Mesendoderm (in vitro differentiated cells): ENCODE data around the gene BOLA2.
"Not testable (repeated sequence)": the region's sequence is repeated elsewhere in the genome, so short reads cannot be mapped to it uniquely, and the experiment has no call there.

ENCODE experiments used
- DNase-seq: peaks from one replicate; pipeline ENCODE4 v3.0.0; 2013
- H2AK5ac ChIP-seq: 2 replicates; pipeline ENCODE4 v1.6.1; 2013; ENCODE audit warnings: low read length, inconsistent platforms
- H2BK120ac ChIP-seq: 2 replicates; pipeline ENCODE4 v1.6.1; 2013; ENCODE audit warnings: low read depth, mild to moderate bottlenecking, low read length, moderate library complexity, mixed read lengths
- H2BK15ac ChIP-seq: replicated peaks from 2 replicates; pipeline ENCODE4 v1.6.1; 2013; ENCODE audit warnings: low read depth, mild to moderate bottlenecking, moderate library complexity
- H2BK5ac ChIP-seq: 2 replicates; pipeline ENCODE4 v1.6.1; 2013; ENCODE audit warnings: low read length, inconsistent platforms
- H3K18ac ChIP-seq: 2 replicates; pipeline ENCODE4 v1.6.1; 2013; ENCODE audit warnings: mild to moderate bottlenecking, low read length, mixed read lengths
- H3K23ac ChIP-seq: one replicate; pipeline ENCODE4 v1.6.1; 2013; ENCODE audit warnings: low read length
- H3K27ac ChIP-seq: 2 replicates; pipeline ENCODE4 v1.5.1; 2013; ENCODE audit warnings: low read depth, mild to moderate bottlenecking, inconsistent platforms, low read length, moderate library complexity
- H3K27me3 ChIP-seq: 2 replicates; pipeline ENCODE4 v1.6.1; 2013; ENCODE audit warnings: low read length, control low read depth, mild to moderate bottlenecking, inconsistent platforms; ENCODE audit not compliant: insufficient read depth, poor library complexity
- H3K36me3 ChIP-seq: 2 replicates; pipeline ENCODE4 v1.6.1; 2013; ENCODE audit warnings: low read length, inconsistent platforms; ENCODE audit not compliant: control insufficient read depth, insufficient read depth
- H3K4ac ChIP-seq: one replicate; pipeline ENCODE4 v1.6.1; 2013; ENCODE audit warnings: low read depth, mild to moderate bottlenecking, low read length, moderate library complexity
- H3K4me1 ChIP-seq: 2 replicates; pipeline ENCODE4 v1.6.1; 2013; ENCODE audit warnings: low read depth, low read length, inconsistent platforms; ENCODE audit not compliant: control insufficient read depth
- H3K4me2 ChIP-seq: 2 replicates; pipeline ENCODE4 v1.6.1; 2013; ENCODE audit warnings: low read length
- H3K4me3 ChIP-seq: 2 replicates; pipeline ENCODE4 v1.5.1; 2013; ENCODE audit warnings: mild to moderate bottlenecking, low read length
- H3K56ac ChIP-seq: one replicate; pipeline ENCODE4 v1.6.1; 2013; ENCODE audit warnings: low read length
- H3K79me1 ChIP-seq: 2 replicates; pipeline ENCODE4 v1.6.1; 2013; ENCODE audit warnings: low read length, inconsistent platforms
- H3K79me2 ChIP-seq: 2 replicates; pipeline ENCODE4 v1.6.1; 2013; ENCODE audit warnings: mild to moderate bottlenecking, low read length; ENCODE audit not compliant: control insufficient read depth, insufficient read depth
- H3K9ac ChIP-seq: 2 replicates; pipeline ENCODE4 v1.6.1; 2013; ENCODE audit warnings: low read length, inconsistent platforms
- H4K5ac ChIP-seq: one replicate; pipeline ENCODE4 v1.6.1; 2013; ENCODE audit warnings: low read length
- H4K8ac ChIP-seq: one replicate; pipeline ENCODE4 v1.6.1; 2013; ENCODE audit warnings: low read depth, mild to moderate bottlenecking, control low read depth, low read length, moderate library complexity
- WGBS: extraction: QIAGEN DNeasy Blood & Tissue Kit; methylation state at CpG from one replicate; pipeline ENCODE4 v1.1.7; 2013; ENCODE audit warnings: low lambda C conversion rate, missing lambda C conversion rate; ENCODE audit not compliant: insufficient coverage; ENCODE audit errors: extremely low coverage; 5-methylcytosine and 5-hydroxymethylcytosine counted together

Gene BOLA2

GRCh38 chr16:29465985-29466824 is 12.1 kb upstream of the BOLA2 start:
- not testable (repeated sequence) for H2AK5ac ChIP-seq, DNase-seq

GRCh38 chr16:29460647-29461030 is 6.5 kb upstream of the BOLA2 start:
- DNase-seq, H3K9ac ChIP-seq, H3K56ac ChIP-seq, H3K4me2 ChIP-seq, H2BK5ac ChIP-seq, H4K5ac ChIP-seq, H3K79me2 ChIP-seq, H3K27ac ChIP-seq, H4K8ac ChIP-seq, H2BK15ac ChIP-seq, H3K4ac ChIP-seq, H3K18ac ChIP-seq, H2AK5ac ChIP-seq, H3K4me3 ChIP-seq, H3K36me3 ChIP-seq, H2BK120ac ChIP-seq, H3K4me1 ChIP-seq, H3K79me1 ChIP-seq, H3K27me3 ChIP-seq, H3K23ac ChIP-seq: not testable (repeated sequence)
- WGBS = no CpG with 5 or more reads among the region's 9 CpGs

More at GRCh38 chr16:29465985-29466824, 12.1 kb upstream of the BOLA2 start:
- not testable (repeated sequence) for H3K79me1 ChIP-seq, H3K18ac ChIP-seq, H3K9ac ChIP-seq, H4K5ac ChIP-seq, H4K8ac ChIP-seq, H3K36me3 ChIP-seq, H3K4me1 ChIP-seq, H3K27ac ChIP-seq, H3K79me2 ChIP-seq, H3K27me3 ChIP-seq, H3K23ac ChIP-seq, H2BK120ac ChIP-seq, H3K4me2 ChIP-seq, H2BK15ac ChIP-seq, H3K4ac ChIP-seq, H2BK5ac ChIP-seq, H3K4me3 ChIP-seq, H3K56ac ChIP-seq
- WGBS = no CpG with 5 or more reads among the region's 57 CpGs

DNA sequence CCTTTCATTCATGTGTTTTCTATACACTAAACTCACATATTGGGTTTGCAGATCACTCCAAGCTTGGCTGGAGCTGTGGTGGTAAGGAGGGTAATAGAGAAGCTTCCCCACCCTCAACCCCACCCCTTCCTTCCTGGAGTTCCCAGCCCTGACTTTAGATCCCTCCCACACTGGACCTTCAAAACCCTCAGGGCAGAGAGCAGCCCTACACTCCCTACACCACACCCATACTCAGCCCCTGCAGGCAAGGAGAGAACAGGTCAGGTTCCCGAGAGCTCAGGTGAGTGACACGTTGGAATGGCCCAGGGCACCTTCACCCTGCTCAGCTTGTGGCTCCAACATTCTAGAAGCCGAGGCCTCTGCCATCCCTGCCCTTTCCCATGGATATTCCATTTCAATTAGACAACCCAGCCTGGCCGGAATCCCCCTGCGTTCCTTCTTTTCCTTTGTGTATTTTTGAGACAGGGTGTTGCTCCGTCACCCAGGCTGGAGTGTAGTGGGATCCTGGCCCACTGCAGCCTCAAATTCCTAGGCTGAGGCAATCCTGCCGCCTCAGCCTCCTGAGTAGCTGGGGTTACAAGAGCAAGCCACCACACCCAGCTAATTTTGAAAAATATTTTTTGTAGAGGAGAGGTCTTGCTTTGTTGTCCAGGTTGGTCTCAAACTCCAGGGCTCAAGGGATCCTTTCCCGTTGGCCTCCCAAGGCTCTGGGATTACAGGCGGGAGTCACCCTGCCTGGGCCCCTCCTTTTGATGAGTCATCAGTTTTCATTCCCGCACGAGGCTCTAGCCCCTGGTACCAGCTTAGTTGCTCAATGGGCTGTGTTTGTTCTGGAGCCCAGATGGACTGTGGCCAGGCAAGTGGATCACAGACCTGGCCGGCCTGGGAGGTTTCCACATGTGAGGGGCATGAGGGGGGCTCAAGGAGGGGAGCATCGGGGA is 5.8 kb upstream of the BOLA2 start, which contains the start of gene SULT1A4:
Gene SULT1A4, plus strand, starts transcription at position 208 of the 941 bp plus-strand sequence. CDS start 1,473 bp downstream, outside the sequence.
- H3K79me1 ChIP-seq, H3K79me2 ChIP-seq, H3K4me3 ChIP-seq, H3K56ac ChIP-seq, H3K4me2 ChIP-seq, H3K4me1 ChIP-seq, H4K8ac ChIP-seq, H2BK5ac ChIP-seq, H4K5ac ChIP-seq, H2BK15ac ChIP-seq, H3K18ac ChIP-seq, H3K27ac ChIP-seq, H2BK120ac ChIP-seq, H2AK5ac ChIP-seq, H3K9ac ChIP-seq, DNase-seq, H3K23ac ChIP-seq, H3K4ac ChIP-seq, H3K36me3 ChIP-seq, H3K27me3 ChIP-seq: not testable (repeated sequence)
- no CpG with 5 or more reads among the region's 13 CpGs for WGBS

DNA sequence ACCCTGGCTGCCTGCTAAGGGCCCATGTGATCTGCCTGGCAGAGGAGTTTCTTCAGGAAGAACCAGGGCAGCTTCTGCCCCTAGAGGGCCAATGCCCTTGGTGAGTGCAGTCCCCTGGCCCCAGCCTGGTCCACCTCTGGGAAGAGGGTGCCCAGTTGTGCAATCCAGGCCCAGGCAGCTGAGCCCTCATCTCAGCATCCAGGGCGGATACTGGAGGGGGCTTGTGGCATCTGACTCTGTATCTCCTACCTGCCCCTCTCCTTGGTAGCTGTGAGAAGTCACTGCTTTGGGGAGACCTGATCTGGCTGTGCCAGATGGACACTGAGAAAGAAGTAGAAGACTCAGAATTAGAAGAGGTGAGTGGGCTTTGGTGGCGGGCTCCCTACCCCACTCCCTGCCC is 3.5 kb upstream of the BOLA2 start:
- not testable (repeated sequence) for H3K27me3 ChIP-seq, H2BK15ac ChIP-seq, H3K36me3 ChIP-seq, H3K9ac ChIP-seq, H3K27ac ChIP-seq, H3K56ac ChIP-seq, H2BK5ac ChIP-seq, H4K8ac ChIP-seq, H3K4me2 ChIP-seq, H4K5ac ChIP-seq, H3K4me1 ChIP-seq, H3K4ac ChIP-seq, H2BK120ac ChIP-seq, H3K18ac ChIP-seq, H3K23ac ChIP-seq, H3K4me3 ChIP-seq, H3K79me2 ChIP-seq, DNase-seq, H3K79me1 ChIP-seq, H2AK5ac ChIP-seq
- no CpG with 5 or more reads among the region's 2 CpGs for WGBS

DNA sequence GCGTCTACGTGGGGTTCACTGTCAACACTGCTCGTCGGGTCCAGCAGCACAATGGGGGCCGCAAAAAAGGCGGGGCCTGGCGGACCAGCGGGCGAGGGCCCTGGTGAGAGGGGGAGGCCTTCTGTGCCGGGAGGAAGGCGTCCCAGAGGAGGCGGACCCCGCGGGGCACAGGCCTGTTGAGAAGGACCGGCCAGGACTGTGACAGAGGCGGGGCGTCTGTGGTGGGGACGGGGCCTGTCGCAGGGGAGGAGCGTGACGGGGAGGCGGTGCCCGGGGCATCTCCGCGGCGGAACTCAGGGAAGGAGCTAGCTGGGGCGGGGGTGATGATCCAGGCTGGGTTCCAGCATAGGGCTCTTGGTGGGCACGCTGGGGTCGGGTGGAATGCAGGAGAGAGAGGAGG is 677 bp upstream of the BOLA2 start:
- H4K5ac ChIP-seq, H3K4me1 ChIP-seq, H3K79me2 ChIP-seq, H3K27ac ChIP-seq, H3K4me2 ChIP-seq, H3K56ac ChIP-seq, H3K4ac ChIP-seq, H2BK120ac ChIP-seq, H3K4me3 ChIP-seq, H3K79me1 ChIP-seq, H2AK5ac ChIP-seq, DNase-seq, H3K27me3 ChIP-seq, H3K9ac ChIP-seq, H2BK5ac ChIP-seq, H3K36me3 ChIP-seq, H3K18ac ChIP-seq, H3K23ac ChIP-seq, H4K8ac ChIP-seq, H2BK15ac ChIP-seq: not testable (repeated sequence)
- no CpG with 5 or more reads among the region's 29 CpGs for WGBS
